SH-SY5Y (cell line): ENCODE data around the gene KL.

Experiments
- GATA2 ChIP-seq: IDR thresholded peaks from 2 replicates; pipeline ENCODE4 v1.6.1; 2011; ENCODE audit warnings: mild to moderate bottlenecking, low read depth, low read length
- GATA3 ChIP-seq: IDR thresholded peaks from 2 replicates; pipeline ENCODE4 v1.6.1; 2011; ENCODE audit warnings: low read depth, mild to moderate bottlenecking, low read length, moderate library complexity

Gene KL

GRCh38 chr13:33092073-33092987, 76.1 kb downstream of the KL start:
- no peak for TF ChIP-seq GATA3
- TF ChIP-seq GATA2: no peak

- no peak for TF ChIP-seq GATA3
- no peak for TF ChIP-seq GATA2
Observed at GRCh38 chr13:33096886-33097605, 80.8 kb downstream of the KL start.

GRCh38 chr13:33099860-33100259, 83.6 kb downstream of the KL start:
- TF ChIP-seq GATA2 (no peak), GATA3 (no peak)

- TF ChIP-seq GATA2 (no peak), GATA3 (no peak)
Observed at GRCh38 chr13:33100886-33101285, 84.7 kb downstream of the KL start.

GRCh38 chr13:33101835-33102234, 85.6 kb downstream of the KL start:
- TF ChIP-seq GATA3: no peak
- no peak for TF ChIP-seq GATA2

GRCh38 chr13:33103457-33103856, 87.2 kb downstream of the KL start:
- TF ChIP-seq GATA3: no peak
- TF ChIP-seq GATA2: no peak

- TF ChIP-seq GATA2: no peak
- TF ChIP-seq GATA3: no peak
Observed at GRCh38 chr13:33105387-33106005, 89.3 kb downstream of the KL start.

GRCh38 chr13:33106656-33107360, 90.6 kb downstream of the KL start:
- TF ChIP-seq GATA3: no peak
- no peak for TF ChIP-seq GATA2

- TF ChIP-seq GATA2 (no peak), GATA3 (no peak)
Observed at GRCh38 chr13:33107361-33107760, 91.1 kb downstream of the KL start.

- TF ChIP-seq GATA3 (no peak), GATA2 (no peak)
Observed at GRCh38 chr13:33108620-33109019, 92.4 kb downstream of the KL start.

- TF ChIP-seq GATA3 (no peak), GATA2 (no peak)
Observed at GRCh38 chr13:33109271-33109697, 93.1 kb downstream of the KL start.

- TF ChIP-seq GATA3: no peak
- no peak for TF ChIP-seq GATA2
Observed at GRCh38 chr13:33109801-33110200, 93.6 kb downstream of the KL start.

GRCh38 chr13:33110386-33110712, 94.1 kb downstream of the KL start:
- TF ChIP-seq GATA2 (no peak), GATA3 (no peak)

- no peak for TF ChIP-seq GATA3
- TF ChIP-seq GATA2: no peak
Observed at GRCh38 chr13:33110713-33111413, 94.6 kb downstream of the KL start.

- TF ChIP-seq GATA2: no peak
- TF ChIP-seq GATA3: no peak
Observed at GRCh38 chr13:33111414-33112110, 95.3 kb downstream of the KL start.
